Stimulated activated CD8-positive, alpha-beta memory T cell treated with anti-CD3 and anti-CD28 coated beads, Interleukin-2, amount 100 ng/mL, for 1 hour (primary cell): Measurements from ENCODE around the gene BCAS3.

ENCODE experiments used
- DNase-seq, 2 donors: peaks; one replicate each; pipeline ENCODE4 v3.0.0-alpha.2; 2020; ENCODE audit warnings: low read depth in 2 of 2

The BCAS3 gene

DNA sequence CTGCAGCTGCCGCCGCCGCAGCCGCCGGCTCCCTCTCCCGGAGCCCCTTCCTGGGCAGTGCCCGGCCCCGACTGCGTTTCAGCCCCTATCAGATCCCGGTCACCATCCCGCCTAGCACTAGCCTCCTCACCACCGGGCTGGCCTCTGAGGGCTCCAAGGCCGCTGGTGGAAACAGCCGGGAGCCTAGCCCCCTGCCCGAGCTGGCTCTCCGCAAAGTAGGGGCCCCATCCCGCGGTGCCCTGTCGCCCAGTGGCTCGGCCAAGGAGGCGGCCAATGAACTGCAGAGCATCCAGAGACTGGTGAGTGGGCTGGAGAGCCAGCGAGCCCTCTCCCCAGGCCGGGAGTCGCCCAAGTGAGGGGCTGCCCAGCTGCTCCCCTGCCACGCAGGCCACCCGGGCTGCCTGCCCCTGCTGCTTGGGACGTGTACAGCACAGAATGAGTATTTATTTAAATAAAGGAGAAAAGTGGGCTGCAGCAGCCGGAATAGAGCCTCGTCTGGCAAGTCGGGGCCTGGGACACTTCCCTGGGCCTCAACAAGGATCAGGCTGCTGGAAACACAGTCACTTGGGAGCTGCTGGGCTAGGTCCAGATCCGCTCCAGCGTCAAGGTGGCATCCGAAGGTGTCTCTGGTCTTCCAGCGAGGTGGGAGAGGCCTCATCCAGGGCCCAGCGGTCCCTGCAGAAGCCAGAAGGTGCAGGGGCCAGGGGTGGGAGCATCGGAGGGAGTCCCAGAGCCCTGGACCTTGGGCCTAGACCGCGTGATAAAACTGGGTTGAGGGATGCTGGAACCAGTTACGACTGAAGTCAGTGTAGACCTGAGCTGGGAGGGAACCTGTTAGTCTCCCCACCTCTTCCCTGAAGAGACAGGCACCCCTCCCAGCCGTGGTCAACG, 730.7 kb downstream of the BCAS3 start:
- no peak for DNase-seq

DNA sequence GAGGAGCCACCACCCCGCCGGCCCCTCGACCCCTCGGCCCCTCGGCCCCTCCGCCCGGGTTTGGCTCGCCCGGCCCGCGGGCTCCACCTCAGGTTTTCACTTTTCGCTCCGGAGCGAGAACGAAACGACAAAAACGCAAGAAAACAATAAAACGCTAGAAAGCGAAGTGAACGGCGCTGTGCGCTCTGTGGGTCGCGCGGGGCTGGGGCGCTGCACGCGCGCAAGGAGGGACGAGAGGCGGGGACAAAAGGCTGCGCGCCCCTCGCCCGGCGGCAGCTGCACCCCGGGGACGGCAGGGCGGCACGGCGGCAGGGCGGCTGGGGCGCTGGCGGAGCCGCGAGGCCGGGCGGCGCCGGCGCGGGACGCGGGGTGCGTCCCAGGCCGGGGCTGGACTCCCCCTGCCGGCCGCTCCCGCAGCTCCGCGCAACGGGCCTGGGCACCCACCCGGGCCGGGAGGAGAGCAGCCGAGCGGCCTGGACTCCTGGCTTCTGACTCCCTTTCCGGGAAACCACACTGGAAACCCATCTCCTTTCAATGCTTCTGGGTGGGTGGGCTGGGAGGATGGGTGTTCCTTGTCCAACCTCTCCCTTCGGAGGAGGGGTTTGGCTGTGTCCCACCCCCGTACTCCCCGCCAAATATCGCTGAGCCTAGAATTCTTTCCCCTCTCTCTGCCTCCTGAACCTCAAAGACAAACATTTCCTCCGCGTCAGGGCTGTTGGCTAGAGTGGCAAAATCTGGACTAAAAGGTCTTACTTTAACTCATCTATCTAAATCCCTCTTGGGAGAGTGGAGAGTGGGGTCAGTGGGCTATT, 731.9 kb downstream of the BCAS3 start:
- DNase-seq: no peak

DNA sequence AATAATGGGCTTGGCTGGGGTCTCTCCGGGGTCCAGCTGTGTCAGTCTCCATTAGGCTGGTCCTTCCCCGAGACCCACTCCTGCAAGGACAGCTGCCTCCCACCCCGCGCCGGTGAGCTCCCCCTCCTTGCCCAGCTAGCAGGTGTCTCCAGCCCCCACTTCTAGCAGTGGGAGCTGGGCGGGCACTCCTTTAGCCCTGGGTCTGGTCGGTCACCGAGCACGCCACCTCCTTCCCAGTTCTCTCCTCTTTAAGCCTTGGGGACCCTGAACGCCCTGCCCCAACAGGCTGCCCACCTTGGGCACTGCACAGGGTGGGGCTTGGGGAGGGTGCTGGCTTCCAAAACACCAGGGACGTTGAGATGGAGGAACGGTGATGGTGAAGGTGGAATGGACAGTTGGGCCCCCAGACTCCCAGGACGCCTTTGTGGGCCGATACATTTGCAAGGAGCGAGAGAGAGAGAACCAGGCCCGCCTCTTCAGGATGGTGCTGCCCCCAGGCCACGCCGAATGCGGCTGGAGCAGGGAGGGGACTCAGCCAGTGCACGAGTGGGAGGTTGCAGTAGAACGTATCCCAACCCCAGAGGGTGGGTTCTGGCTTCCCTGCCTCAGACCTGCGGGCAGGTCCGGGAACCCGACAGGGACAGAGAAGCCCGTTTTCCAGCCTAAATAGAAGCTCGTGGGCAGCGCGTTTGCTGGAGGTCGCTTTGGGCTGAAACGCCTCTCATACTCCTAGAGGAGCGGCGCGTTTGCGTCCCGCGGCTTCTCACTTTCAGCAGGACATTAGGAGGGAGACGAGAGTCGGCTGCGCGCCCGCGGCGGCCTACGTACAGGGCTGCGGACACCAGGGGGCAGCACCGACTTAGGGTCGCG, 732.7 kb downstream of the BCAS3 start:
- DNase-seq: peak; percentile 41 to 56

GRCh38 chr17:61411011-61411260, 733.3 kb downstream of the BCAS3 start:
- no peak for DNase-seq

DNA sequence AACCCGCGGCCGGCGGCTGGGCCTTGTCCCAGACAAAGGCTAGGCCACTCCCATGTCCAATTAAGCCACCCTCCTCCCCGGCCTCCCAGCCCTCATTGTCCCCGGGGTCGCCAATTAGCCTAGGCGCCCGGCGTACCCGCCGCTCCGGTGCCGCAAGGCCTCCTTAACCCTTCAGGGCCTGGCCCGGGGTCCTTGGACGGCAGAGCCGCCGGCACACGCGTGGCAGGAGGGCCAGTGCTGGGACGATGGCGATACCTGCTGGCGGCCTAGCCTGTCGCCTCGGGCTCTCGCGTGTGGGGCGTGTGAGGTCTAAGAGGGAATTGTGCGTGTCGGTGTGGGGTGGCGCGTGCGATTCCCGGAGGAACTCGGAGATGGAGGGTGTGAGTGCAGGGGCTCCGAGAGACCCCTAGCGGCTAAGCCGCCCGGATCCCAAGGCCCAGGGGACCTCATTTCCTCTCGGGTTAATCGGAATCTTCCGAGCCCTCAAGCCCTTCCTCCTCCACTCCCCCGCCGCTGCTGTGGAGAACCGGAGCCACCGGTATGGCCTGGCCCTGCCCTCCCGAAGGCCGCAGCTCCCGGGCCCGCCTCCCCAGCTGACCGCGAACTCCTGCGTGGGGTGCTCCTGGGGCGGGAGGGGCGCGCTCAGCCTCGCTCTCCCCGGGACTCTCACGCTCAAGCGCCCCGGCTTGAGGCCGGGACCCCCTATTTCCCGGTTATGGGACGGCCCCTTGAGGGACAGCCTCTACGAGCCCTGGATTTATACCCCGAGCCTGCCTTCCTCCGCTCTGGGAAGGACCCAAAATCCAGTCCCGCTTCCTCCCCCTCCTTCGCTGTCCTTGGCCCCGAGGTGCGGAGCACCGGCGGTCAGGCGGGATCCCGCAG, 733.9 kb downstream of the BCAS3 start:
- no peak for DNase-seq

DNA sequence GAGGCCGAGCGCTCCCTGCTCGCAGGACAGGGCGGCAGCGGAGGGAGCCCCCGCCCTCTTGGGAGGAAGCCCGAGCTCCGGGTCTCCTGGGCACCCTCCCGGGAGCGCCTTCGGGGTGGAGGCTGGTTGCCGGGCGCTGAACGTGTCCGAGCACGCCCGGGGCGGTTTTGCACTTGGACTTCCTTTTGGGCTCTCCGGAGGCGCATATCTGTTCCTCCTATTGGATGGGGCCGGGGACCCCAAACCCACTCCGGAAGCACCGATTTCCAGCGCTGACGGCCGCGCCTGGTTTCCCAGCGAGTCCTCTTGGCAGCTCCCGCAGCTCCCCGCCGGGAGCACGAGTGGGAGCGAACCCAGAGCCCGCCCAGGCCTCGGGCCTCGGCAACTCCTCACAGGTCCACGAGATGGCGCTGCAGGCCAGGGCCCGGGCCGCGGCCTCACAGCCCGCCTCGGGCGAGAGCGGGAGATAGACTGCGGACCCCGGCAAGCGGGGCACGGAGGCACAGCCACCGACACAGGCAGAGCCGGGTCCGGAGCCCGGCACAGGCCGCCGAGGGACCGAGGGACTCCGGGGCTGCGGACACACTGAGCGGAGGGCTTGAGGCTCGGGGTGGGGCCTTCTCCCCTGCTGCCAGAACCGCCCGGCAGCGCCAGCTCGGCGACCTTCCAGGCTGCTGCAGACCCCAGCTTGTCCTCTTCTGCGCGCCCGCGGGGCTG, 734.6 kb downstream of the BCAS3 start:
- DNase-seq: peak; percentile 61 to 67

DNA sequence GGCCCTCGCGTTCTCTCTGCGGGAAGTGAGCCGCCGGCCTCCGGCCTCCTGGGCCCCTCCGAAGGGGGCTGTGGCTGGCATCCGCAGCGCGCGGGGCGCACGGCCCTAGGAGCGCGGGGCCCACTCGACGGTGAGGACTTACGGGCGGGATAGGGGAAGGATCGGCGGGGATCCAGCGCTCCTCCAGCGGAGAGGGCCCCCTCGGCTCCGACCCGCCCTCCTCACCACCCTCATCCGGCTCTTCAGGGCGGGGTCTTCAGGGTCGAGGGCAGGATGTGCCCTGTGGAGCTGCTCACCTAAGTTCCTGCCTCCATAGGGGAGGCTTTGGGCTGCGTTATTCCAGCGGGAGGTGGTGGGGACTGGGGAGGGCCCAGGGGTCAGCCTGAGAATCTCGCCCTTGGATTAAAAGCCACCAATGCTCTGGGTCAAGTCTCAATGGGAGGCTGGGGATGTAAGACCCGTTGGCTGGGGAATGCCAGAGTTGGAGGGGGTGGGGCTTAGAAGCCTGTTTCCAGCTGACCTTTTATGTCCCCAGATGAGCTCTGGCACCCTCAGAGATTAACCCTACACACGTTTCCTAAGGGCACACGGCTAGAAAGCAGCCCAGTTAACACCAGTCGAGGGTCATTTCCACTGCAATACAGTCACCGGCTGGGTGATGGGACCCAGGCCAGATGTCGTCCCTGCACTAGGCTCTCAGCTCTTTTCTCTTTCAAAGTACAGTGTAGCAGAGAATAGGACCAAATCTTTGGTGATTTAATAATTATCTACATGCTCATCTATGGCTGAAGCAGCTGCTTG, 735.4 kb downstream of the BCAS3 start:
- no peak for DNase-seq

DNA sequence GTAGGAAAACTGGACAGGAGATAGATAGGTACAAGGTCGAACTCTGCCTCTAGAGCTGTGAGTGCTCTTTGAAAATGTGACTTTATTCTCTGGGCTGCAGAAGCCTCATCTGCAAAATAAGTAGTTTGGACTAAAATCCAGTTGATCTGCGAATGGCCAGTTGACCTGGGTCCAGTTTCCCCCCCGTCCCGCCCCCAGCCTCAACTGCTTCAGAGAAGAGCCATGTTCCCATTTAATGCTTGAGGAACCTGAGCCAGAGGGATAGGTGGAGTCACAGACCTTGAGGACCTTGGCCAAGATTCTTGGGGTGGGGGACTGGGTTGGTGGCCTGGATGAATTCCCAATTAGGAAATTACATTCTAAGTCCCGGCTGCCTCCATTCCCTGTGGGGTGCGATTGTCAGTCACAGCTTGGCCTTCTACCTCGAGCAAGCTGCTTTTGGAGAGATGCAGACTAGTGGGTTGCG, 736.0 kb downstream of the BCAS3 start:
- DNase-seq: no peak

GRCh38 chr17:61414141-61414935, 736.7 kb downstream of the BCAS3 start:
- DNase-seq: no peak

- no peak for DNase-seq
Measured at GRCh38 chr17:61414936-61415251, 737.2 kb downstream of the BCAS3 start.

- no peak for DNase-seq
Measured at GRCh38 chr17:61415374-61416210, 737.9 kb downstream of the BCAS3 start.

GRCh38 chr17:61416211-61416539, 738.5 kb downstream of the BCAS3 start:
- no peak for DNase-seq

GRCh38 chr17:61416540-61417363, 739.1 kb downstream of the BCAS3 start:
- DNase-seq: peak in 1 of 2 donors; percentile 32

- DNase-seq: no peak
Measured at GRCh38 chr17:61418449-61418848, 740.8 kb downstream of the BCAS3 start.

DNA sequence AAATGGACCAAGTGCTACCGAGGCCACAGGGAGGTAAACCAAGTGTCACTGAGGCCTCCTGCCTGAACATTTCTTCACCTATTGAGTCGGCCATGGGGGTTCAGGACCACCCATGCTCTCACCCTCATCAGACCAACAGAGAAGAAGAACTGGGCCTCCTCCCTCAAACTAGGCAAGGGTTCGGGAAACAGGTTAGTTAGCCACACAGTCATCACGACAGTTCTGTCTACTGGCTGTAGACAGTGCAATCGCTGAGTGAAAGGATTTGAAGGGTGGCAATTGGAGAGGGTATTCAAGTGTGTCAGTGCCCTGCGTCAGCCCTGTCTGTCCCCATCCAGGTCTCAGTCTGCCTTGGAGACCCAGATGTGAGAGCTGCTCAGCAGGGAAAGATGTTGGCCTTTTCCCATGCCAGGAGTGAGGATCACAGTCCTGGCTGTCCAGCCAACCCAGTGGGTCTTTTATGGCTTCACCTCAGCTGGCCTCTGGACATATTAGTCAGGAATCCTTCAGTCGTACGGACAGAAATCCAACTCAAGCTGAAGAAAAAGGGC, 741.9 kb downstream of the BCAS3 start:
- no peak for DNase-seq

- DNase-seq: no peak
Measured at GRCh38 chr17:61420052-61420451, 742.4 kb downstream of the BCAS3 start.
